Body of pancreas (tissue), 4 donors: ENCODE results near the gene KCNA10. TPM values are rescaled to one million over a fixed set of nuclear protein-coding genes. Genes with fewer than 3 reads are reported as not detected.

Experiments
- ATAC-seq: fragments of 150-250 bp; one replicate; pipeline ENCODE4 v1.9.1; 2016
- DNase-seq, 4 donors: peaks; one replicate each; pipeline ENCODE4 v3.0.0-alpha.2; 2019
- H3K27ac ChIP-seq, 4 donors: fragments of 200-600 bp; sonication (generic); 1 replicate in 3 of 4; 2 replicates in 1 of 4; pipeline versions ENCODE4 v1.5.1 to v1.6.1; 2016 to 2019; ENCODE audit warnings: mild to moderate bottlenecking in 1 of 4, mixed read lengths in 1 of 4, moderate library complexity in 1 of 4
- H3K27me3 ChIP-seq, 2 donors: fragments of 200-600 bp; sonication (generic); one replicate each; pipeline ENCODE4 v1.6.0; 2016; ENCODE audit warnings: mild to moderate bottlenecking in 1 of 2
- H3K36me3 ChIP-seq, 2 donors: fragments of 200-600 bp; sonication (generic); replicated peaks in 1 of 2; 2 replicates each; pipeline ENCODE4 v1.5.1; 2016; ENCODE audit warnings: low read depth in 2 of 2; ENCODE audit not compliant: insufficient read depth in 1 of 2
- H3K4me1 ChIP-seq: fragments of 200-600 bp; sonication (generic); one replicate; pipeline ENCODE4 v1.6.0; 2016
- H3K4me3 ChIP-seq, 2 donors: fragments of 200-600 bp; sonication (generic); 1 replicate in 1 of 2; 2 replicates in 1 of 2; pipeline ENCODE4 v1.5.1; 2016 to 2019
- H3K9me3 ChIP-seq, 3 donors: fragments of 200-600 bp; sonication (generic); 1 replicate in 2 of 3; 2 replicates in 1 of 3; pipeline ENCODE4 v1.5.1; 2016
- CTCF ChIP-seq, 7 experiments: fragments of 450-650 bp in 4 of 7; fragments of 200-600 bp in 3 of 7; sonication (generic) in 3 of 7; IDR thresholded peaks; one replicate each; pipeline ENCODE4 v1.5.1; 2016 to 2019; ENCODE audit warnings: antibody characterized with exemption in 7 of 7
- POLR2A ChIP-seq, 3 donors: fragments of 450-650 bp; IDR thresholded peaks; one replicate each; pipeline ENCODE4 v1.6.1; 2016; ENCODE audit warnings: antibody characterized with exemption in 3 of 3, mild to moderate bottlenecking in 2 of 3
- WGBS, 2 donors: methylation state at CpG; one replicate each; pipeline ENCODE4 v1.1.5; 2017; 5-methylcytosine and 5-hydroxymethylcytosine counted together
- intact Hi-C: fragments of 100-400 bp; cut with DNase I; formaldehyde crosslinking; loops from one replicate; pipeline ENCODE4 v1.15.1; 2023
- total RNA-seq, 2 donors: library from RNA; depleted of rRNA; stranded (reverse); fragments of >200 nt; gene quantifications; one replicate each; pipeline ENCODE4 v1.1.0, GENCODE V29; 2016

The KCNA10 gene
- total RNA-seq, 2 donors from 2014 or later = not detected

GRCh38 chr1:110488161-110488560, 30.8 kb downstream of the KCNA10 start:
- H3K27me3 ChIP-seq = no peaks in the 10 kb centered on the region
- DNase-seq (no peak), ATAC-seq (no peak)
- no peak overlapping the region for H3K27ac ChIP-seq
- H3K9me3 ChIP-seq = no peaks in the 10 kb centered on the region
- no peaks in the 10 kb centered on the region for H3K36me3 ChIP-seq
- H3K4me3 ChIP-seq = no peak overlapping the region
- 75 to 81% methylated on average over 12 of the region's 12 CpGs for WGBS, 2 donors
- intact Hi-C loops = loop anchor here (10.0 kb wide), 1 partner anchor 73 kb away; no protein-coding TSS in a partner anchor
- no peak for TF ChIP-seq CTCF (IDR thresholded peaks at IDR 0.05)
- TF ChIP-seq POLR2A (IDR thresholded peaks at IDR 0.05) = no peak
- H3K4me1 ChIP-seq = peaks cover 4% of the 10 kb centered on the region

GRCh38 chr1:110487726-110488125, 31.2 kb downstream of the KCNA10 start:
- H3K4me3 ChIP-seq = no peak overlapping the region
- H3K9me3 ChIP-seq = no peaks in the 10 kb centered on the region
- H3K4me1 ChIP-seq = peaks cover 4% of the 10 kb centered on the region
- no peak for TF ChIP-seq POLR2A (IDR thresholded peaks at IDR 0.05)
- TF ChIP-seq CTCF (IDR thresholded peaks at IDR 0.05) = no peak
- ATAC-seq (no peak), DNase-seq (no peak)
- 55 to 59% methylated on average over 7 to 8 of the region's 8 CpGs for WGBS, 2 donors
- no peaks in the 10 kb centered on the region for H3K27me3 ChIP-seq
- intact Hi-C loops = loop anchor here (10.0 kb wide), 1 partner anchor 73 kb away; no protein-coding TSS in a partner anchor
- H3K27ac ChIP-seq = no peak overlapping the region
- no peaks in the 10 kb centered on the region for H3K36me3 ChIP-seq

- DNase-seq (no peak), ATAC-seq (no peak)
- intact Hi-C loops = loop anchor here (10.0 kb wide), 1 partner anchor 71 kb away; no protein-coding TSS in a partner anchor
- no peaks in the 10 kb centered on the region for H3K4me1 ChIP-seq
- H3K36me3 ChIP-seq = no peaks in the 10 kb centered on the region
- WGBS, 2 donors = 34 to 65% methylated on average over 2 of the region's 2 CpGs
- H3K27me3 ChIP-seq = no peaks in the 10 kb centered on the region
- TF ChIP-seq POLR2A (IDR thresholded peaks at IDR 0.05) (no peak), CTCF (IDR thresholded peaks at IDR 0.05) (no peak)
- H3K27ac ChIP-seq = no peak overlapping the region
- no peak overlapping the region for H3K4me3 ChIP-seq
- H3K9me3 ChIP-seq = no peaks in the 10 kb centered on the region
These were observed 33.2 kb downstream of the KCNA10 start for GRCh38 chr1:110485725-110486124.

GRCh38 chr1:110484801-110485200, 34.2 kb downstream of the KCNA10 start:
- WGBS, 2 donors = 79% methylated on average over 11 to 12 of the region's 12 CpGs
- no peak for ATAC-seq
- H3K9me3 ChIP-seq = no peaks in the 10 kb centered on the region

More at GRCh38 chr1:110484801-110485200, 34.2 kb downstream of the KCNA10 start:
- Histone ChIP-seq H3K4me3 (no peak overlapping the region), H3K36me3 (no peaks in the 10 kb centered on the region), H3K4me1 (no peaks in the 10 kb centered on the region), H3K27ac (no peak overlapping the region), H3K27me3 (no peaks in the 10 kb centered on the region)
- DNase-seq = no peak
- intact Hi-C loops = loop anchor here (10.0 kb wide), 1 partner anchor 70 kb away; no protein-coding TSS in a partner anchor
- TF ChIP-seq POLR2A (IDR thresholded peaks at IDR 0.05) (no peak), CTCF (IDR thresholded peaks at IDR 0.05) (no peak)
